Mesenteric fat pad (tissue), 1 donor: ENCODE data around the gene PHC2. TPM values are rescaled to one million over a fixed set of nuclear protein-coding genes. Genes with fewer than 3 reads are reported as not detected.
"Not testable (repeated sequence)": the region's sequence is repeated elsewhere in the genome, so short reads cannot be mapped to it uniquely, and the experiment has no call there.

Experiments
- DNase-seq: peaks from one replicate; pipeline ENCODE4 v3.0.0-alpha.2; 2020; ENCODE audit warnings: low spot score
- total RNA-seq: library from RNA; stranded (reverse); fragmentation: NEBNext Ultra II Directional; extraction: Animal tissue kit (Norgen Biotek cat#: 25700); gene quantifications from one replicate; pipeline ENCODE4 v1.2.1, GENCODE V29; 2021
- donor health status: DM: yes; HTN: yes; CAD: no.

The PHC2 gene
- total RNA-seq, 1 donor from 2014 or later = 142 TPM

DNA sequence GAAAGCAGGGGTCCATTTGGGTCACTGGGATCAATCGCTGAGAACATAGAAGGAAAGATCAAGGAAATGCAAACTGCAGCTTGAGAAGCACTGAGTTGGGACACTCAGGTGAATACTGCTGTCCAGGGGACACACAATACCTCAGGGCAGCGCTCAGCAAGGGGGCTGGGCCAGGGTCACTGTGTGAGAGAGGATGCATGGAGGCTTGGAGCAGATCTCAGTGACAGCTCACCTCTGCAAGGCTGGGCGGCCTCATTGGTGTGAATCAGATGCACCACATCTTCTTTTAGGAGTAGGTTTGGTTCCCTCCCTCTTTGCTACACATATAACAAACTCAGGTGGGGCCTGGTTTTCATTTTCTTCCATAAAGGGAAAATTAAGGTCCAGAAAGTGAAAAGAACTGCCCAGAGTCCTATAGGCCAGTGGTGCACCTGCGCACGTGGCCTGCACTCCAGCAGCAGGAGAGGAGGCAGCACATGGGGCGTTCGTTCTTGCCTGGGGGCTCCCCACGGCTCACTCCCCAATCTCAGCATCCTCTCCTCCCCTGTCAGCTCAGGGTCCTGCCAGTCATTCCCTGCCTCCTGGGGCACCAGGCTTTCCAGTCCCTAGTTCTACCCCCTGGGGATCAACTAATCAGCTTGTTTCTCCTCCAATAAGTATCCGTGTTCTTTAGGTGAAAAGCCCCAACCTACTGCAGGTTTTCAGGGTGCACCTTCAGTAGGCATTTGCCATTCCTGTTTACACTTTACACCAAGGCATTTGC lies 111.5 kb downstream of the PHC2 start:
- no peak for DNase-seq

DNA sequence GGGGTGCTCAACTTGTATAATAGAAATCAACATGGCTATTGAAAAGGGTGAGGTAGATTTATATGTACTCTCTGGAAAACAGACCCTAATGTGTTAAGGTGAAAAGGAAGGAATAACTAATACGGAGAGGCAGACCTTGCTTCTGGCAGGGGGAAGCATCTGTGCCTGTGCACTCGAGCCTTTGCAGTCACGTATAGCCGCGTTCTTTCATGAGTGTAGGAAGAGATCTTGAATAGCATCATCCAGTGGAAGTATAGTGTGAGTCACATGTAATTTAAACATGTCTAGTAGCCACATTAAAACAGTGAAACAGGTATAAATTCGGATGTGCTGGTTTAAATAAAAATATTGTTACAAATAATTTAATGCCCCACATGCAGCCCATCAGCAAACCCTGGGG lies 112.9 kb downstream of the PHC2 start:
- no peak for DNase-seq

DNA sequence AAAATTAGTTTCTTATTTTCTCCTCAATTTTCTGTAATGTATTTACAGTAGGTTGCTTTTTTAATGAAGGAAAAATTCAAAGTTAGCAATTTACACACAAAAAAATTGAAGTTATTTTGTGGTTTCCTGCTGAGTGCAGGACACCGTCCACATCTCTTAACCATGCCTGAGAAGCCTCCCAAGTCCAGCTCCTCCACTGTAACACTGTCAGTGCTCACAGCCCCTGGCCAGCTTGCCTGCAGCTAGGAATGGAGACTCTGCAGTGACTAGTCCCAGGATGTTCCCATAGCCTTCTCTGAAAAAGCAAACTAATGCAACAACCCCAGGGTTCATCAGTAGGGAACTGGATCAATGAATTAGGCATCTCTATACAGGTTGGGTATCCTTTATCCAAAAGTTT lies 113.5 kb downstream of the PHC2 start:
- DNase-seq = no peak

DNA sequence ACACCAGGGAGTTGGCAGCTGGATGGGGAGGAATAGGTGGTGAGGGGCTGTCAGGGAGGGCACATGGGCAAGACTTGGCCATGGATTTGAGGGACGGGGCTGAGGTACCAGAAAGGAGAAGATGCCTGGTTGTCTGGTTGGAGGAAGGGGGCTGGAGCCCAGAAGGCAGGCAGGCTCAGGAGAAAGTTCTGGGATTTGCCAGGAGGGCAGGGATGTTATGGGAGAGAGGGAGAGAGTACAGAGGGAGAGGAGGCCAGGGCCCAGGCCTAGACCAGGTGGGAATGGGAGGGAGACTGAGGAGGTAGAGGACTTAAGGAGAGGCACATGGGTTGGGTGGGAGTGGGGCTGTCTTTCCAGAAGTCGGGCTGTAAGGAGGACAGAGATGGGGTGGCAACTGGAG lies 114.3 kb downstream of the PHC2 start:
- DNase-seq = no peak

- DNase-seq = no peak
Measured at GRCh38 chr1:33314416-33314815, 116.5 kb downstream of the PHC2 start.

DNA sequence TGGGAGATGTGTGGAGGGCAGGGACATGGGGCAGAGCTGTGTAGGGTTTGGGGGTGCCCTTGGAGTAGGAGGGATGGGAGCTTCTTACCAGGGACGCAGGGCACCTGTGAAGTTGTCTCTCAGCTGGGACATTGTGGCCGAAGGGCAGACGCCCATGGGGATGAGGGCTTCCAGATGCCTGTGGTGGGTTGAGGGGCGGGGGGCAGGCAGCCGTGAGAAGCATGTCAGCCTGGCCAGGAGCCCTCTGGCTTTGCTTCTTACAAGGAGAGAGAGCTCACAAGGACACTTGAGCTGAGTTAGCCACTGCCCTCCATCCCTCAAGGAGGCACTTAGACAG lies 118.5 kb downstream of the PHC2 start:
- no peak for DNase-seq

GRCh38 chr1:33311706-33312412 lies 119.0 kb downstream of the PHC2 start:
- no peak for DNase-seq

DNA sequence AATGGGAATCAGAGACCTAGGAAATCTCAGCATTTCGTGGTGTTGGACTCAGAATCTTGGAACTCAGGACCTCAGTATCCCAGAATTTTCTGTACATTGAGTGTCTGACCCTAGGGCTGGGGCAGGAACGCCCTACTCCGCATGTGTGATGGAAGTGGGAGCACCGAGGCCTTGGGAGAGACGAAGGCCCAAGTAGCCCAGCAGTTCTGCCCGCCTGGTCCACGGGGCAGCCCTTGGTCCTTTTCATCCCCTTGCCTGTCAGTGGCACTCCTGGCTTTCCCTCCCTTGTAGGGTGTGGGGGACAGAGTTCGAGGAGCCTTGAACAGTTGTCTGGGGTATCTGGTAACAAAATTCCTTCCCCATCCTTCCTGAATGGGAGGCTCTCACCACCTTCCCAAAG lies 120.2 kb downstream of the PHC2 start:
- no peak for DNase-seq

- not testable (repeated sequence) for DNase-seq
Measured at GRCh38 chr1:33309351-33309750, 121.5 kb downstream of the PHC2 start.

- DNase-seq = no peak
Measured at GRCh38 chr1:33307494-33307864, 123.4 kb downstream of the PHC2 start.

- DNase-seq = no peak
Measured at GRCh38 chr1:33306653-33307493, 124.0 kb downstream of the PHC2 start.

DNA sequence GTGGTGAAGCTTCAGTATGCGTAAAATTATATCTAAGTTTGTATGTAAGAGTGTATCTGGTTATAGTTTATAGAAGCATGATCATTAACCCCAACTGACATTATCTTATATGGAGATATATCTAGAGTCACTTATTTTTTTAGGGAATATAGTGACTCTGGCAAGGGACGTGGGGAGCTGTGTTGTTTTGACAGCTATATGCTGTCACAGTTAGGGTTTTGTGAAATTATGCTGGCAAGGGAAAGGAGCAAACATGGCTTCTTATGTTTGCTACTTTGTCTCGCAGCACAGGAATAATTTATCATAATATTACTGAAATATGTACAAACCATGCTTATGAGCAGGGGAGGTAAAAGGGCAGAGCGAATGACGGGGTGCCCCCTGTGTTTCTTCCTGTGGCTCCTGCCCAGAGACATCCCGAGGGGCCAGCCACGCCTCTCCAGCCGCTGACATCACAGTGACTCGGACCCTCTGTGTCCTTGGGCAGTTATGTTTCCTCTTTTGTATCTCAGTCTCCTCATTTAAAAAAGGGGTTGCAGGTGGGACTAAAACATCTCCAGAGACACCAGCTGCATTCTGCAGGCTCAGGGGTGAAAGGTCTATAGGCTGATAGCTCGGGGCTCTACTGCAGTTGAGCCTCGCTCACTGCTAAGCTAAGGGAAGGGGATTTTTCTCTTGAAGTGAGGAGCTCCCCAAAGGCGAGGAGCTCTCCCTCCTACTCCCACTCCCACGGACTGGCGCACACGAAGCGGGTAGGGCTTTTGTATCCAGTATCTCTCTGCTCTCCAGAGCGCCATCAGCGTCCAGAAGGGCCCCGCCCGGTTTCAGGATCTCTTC lies 124.9 kb downstream of the PHC2 start:
- DNase-seq = no peak

DNA sequence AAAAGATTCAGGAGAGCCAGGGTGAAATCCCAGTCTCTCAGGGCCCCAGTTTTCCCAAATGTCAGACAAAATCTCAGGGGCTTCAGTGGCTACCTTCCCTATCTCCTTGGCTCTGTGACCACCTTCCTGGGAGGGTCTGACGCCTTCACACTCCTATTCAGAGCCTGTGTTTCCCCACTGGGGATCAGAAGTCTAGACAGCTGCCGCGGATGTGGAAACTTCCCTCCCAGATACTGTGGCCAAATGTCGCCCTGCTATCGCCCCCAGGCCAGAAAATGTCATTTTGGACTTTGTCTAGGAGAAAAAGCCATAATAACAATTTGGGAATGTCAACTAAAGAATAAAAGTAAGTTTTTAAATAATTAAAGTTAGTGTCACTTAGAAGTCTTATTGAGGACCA lies 125.9 kb downstream of the PHC2 start:
- DNase-seq = no peak

DNA sequence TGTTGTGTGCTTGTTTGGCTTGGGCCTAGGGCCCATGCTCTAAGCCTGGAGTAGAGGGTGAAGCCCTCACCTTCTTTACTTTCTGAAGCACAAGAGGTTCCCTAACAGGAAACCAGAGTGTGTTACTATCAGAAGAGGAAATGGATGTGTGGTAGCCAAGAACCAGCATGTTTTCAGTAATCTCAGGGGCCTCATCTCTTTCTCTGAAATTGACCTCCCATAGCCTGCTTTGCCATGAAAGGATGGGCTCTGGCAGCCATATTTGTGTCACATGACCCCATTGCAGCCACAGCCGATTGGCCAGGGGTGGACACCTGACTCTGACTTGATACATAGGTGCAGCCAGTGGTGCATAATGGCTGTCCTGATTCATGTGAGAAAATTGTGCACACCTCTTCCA lies 128.6 kb downstream of the PHC2 start:
- DNase-seq = no peak

GRCh38 chr1:33301273-33301984 lies 129.5 kb downstream of the PHC2 start:
- no peak for DNase-seq

DNA sequence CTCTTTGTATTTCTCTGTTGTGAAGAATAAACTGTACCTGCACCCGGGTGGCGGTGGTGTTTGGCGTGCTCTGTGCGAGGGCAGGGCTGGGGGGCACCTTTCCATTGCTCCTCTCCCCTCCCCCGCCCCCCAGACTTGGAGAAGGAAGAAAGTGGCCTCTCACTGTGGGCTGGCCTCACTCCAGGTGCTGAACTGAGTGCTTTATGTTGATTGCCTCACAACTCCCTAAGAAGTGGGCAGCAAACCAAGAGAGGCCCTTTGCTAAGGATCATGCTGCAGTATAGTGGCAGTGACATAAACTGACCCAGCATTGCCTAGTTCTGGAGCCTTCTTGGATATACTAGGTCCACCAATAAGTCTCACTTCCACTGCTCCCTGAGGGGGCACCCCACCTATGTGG lies 130.2 kb downstream of the PHC2 start:
- DNase-seq = no peak

DNA sequence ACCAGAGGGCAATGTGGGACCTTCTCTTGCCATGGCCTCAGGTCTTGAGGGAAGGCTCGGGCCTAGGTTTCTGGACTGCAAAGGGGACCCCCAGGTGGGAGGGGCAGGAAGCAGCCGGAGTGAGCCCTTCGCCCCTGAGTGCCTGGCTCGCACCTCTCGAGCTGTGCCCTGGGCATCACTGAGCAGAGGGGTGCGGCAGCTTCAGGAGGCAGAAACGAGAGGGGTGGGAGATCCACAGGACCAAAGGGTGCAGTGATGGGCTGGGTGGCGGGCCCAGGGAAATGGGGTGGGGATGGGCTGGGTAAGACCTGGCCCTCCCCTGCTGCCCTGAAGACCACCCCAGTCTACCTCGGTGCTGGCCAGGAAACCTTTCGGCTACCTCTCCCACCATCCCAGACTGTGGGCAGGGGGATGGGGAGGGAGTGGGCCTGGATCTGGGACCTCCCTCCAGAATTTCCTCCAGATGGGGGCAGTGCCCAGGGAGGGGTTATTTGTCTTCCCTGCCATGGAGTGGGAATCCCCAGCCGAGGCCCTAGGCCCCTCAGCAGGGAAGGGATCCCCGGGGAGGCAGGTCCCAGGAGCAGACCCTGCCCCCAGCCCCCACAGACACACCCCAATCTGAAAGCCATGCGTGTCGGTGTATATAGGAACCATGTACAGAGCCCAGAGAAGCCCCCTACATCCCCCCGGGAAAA lies 131.3 kb downstream of the PHC2 start:
- no peak for DNase-seq

- no peak for DNase-seq
Measured at GRCh38 chr1:33298623-33299277, 132.1 kb downstream of the PHC2 start.

- no peak for DNase-seq
Measured at GRCh38 chr1:33297911-33298622, 132.8 kb downstream of the PHC2 start.
